ENCODE measurements around the gene EIF5A.

The EIF5A gene

DNA sequence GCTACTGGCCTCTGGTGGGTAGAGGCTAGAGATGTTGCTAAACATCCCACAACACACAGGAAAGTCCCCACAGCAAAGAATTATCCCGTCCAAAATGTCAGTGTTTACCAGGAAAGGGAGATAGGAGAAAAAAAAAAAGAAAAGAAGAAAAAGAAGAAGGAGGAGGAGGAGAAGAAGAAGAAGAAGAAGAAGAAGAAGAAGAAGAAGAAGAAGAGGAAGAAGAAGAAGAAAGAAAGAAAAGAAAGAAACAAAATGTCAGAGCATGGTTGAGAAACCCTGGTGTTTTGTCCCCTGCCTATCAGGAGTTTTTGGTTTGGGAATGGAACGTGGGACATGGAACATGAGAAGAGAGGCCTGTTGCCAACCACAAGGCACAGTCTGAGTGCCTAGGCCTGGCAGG, 50.0 kb downstream of the EIF5A start:
- DNase-seq = no peak

DNA sequence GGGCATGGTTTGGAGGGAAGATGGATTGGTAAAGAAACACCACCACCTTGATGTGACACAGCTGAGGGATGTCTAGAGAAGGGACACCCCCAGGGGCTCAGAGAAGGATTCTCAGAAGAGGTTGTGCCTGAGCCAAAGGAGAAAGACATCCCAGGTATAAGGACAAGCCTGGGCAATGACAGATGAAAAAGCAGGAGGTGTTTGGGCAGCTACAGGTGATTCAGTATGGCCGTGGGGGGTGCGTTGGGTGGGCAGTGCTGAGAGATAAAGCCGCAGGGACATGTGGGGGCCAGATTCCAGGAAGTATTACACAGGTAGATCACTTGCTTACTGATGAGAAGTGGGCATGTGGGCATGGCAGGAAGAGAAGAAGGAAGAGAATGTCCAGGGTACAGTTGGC, 54.5 kb downstream of the EIF5A start:
- no peak for DNase-seq

Data from NCI-H2171 (cell line).